ENCODE data around the gene OLFML2B. TPM values are rescaled to one million over a fixed set of nuclear protein-coding genes. Genes with fewer than 3 reads are reported as not detected.

Gene OLFML2B
- total RNA-seq, 1 experiment from 2014 or later: not detected

- POLR2A ChIA-PET (ENCODE audit: unreplicated experiment): interaction anchor here (0.6 kb wide), 1 partner anchor 85 kb away, joined by 14 read pairs; no protein-coding TSS in a partner anchor
- H3K4me2 ChIP-seq: peak overlapping the region; percentile 65; the same call in 1 of the 2 replicates
- no peaks in the 10 kb centered on the region; the same call in 1 of the 2 replicates for H3K27me3 ChIP-seq (ENCODE audit: insufficient read depth, low read depth)
- no peak overlapping the region for H3K4me3 ChIP-seq
- no peaks in the 10 kb centered on the region for H3K36me3 ChIP-seq (ENCODE audit: low read depth)
- BruUV-seq (replicated peaks): no TSS peak
- CTCF ChIA-PET: no interaction called here
- intact Hi-C loops (cut with micrococcal nuclease; ENCODE audit: unreplicated experiment): no loop called here
- H3K9me3 ChIP-seq (ENCODE audit: insufficient read depth, low read depth): no peaks in the 10 kb centered on the region
- no peaks in the 10 kb centered on the region for H4K20me1 ChIP-seq (ENCODE audit: insufficient read depth)
- TF ChIP-seq CTCF (conservative IDR thresholded peaks at IDR 0.05): no peak
- no peak for TF ChIP-seq EZH2 (IDR thresholded peaks at IDR 0.05; ENCODE audit: low read depth)
- no peak overlapping the region for H3K27ac ChIP-seq
- H3F3A ChIP-seq (ENCODE audit: insufficient read depth, low read depth): 0 out of 2 replicates have a peak, but pooled peaks cover 3% of the 10 kb centered on the region
- no peak for DNase-seq
- peaks cover 14% of the 10 kb centered on the region for H3K4me1 ChIP-seq (replicated peaks; ENCODE audit: insufficient read depth)
- H3K9me2 ChIP-seq (ENCODE audit: insufficient read depth): no peaks in the 10 kb centered on the region
- no peak overlapping the region for H2AFZ ChIP-seq
- H3K79me2 ChIP-seq (ENCODE audit: low read depth): no peaks in the 10 kb centered on the region
Observed at GRCh38 chr1:162004441-162004950, 19.2 kb downstream of the OLFML2B start.

GRCh38 chr1:162003830-162004215 is 19.8 kb downstream of the OLFML2B start:
- ChIA-PET POLR2A (ENCODE audit: unreplicated experiment) (interaction anchor here (0.6 kb wide), 1 partner anchor 86 kb away, joined by 14 read pairs; no protein-coding TSS in a partner anchor), CTCF (no interaction called here)
- Histone ChIP-seq H3K27ac (no peak overlapping the region), H2AFZ (0 out of 2 replicates have a peak overlapping the region, but pooled peaks have one; percentile 35), H3K36me3 (ENCODE audit: low read depth) (no peaks in the 10 kb centered on the region), H3K79me2 (ENCODE audit: low read depth) (no peaks in the 10 kb centered on the region), H3K9me2 (ENCODE audit: insufficient read depth) (no peaks in the 10 kb centered on the region), H3K27me3 (ENCODE audit: insufficient read depth, low read depth) (no peaks in the 10 kb centered on the region; the same call in 1 of the 2 replicates), H3F3A (ENCODE audit: insufficient read depth, low read depth) (0 out of 2 replicates have a peak, but pooled peaks cover 3% of the 10 kb centered on the region), H4K20me1 (ENCODE audit: insufficient read depth) (no peaks in the 10 kb centered on the region), H3K9me3 (ENCODE audit: insufficient read depth, low read depth) (no peaks in the 10 kb centered on the region), H3K4me1 (replicated peaks; ENCODE audit: insufficient read depth) (peaks cover 20% of the 10 kb centered on the region), H3K4me2 (peak overlapping the region; percentile 65), H3K4me3 (no peak overlapping the region)
- intact Hi-C loops (cut with micrococcal nuclease; ENCODE audit: unreplicated experiment): no loop called here
- no TSS peak for BruUV-seq (replicated peaks)
- DNase-seq: peak; percentile 24 to 60
- TF ChIP-seq CTCF (conservative IDR thresholded peaks at IDR 0.05) (no peak), EZH2 (IDR thresholded peaks at IDR 0.05; ENCODE audit: low read depth) (no peak)

GRCh38 chr1:162003061-162003829 is 20.4 kb downstream of the OLFML2B start:
- CTCF ChIA-PET: no interaction called here
- TF ChIP-seq EZH2 (IDR thresholded peaks at IDR 0.05; ENCODE audit: low read depth): no peak
- TF ChIP-seq CTCF (conservative IDR thresholded peaks at IDR 0.05): no peak
- H3K4me3 ChIP-seq: no peak overlapping the region
- no peaks in the 10 kb centered on the region for H3K9me3 ChIP-seq (ENCODE audit: insufficient read depth, low read depth)
- H2AFZ ChIP-seq: 0 out of 2 replicates have a peak overlapping the region, but pooled peaks have one; percentile 35
- H3K4me2 ChIP-seq: peak overlapping the region; percentile 65
- BruUV-seq (replicated peaks): no TSS peak
- no peaks in the 10 kb centered on the region for H3K9me2 ChIP-seq (ENCODE audit: insufficient read depth)
- H3K4me1 ChIP-seq (replicated peaks; ENCODE audit: insufficient read depth): peaks cover 24% of the 10 kb centered on the region
- H3K36me3 ChIP-seq (ENCODE audit: low read depth): no peaks in the 10 kb centered on the region
- no peaks in the 10 kb centered on the region for H4K20me1 ChIP-seq (ENCODE audit: insufficient read depth)
- intact Hi-C loops (cut with micrococcal nuclease; ENCODE audit: unreplicated experiment): no loop called here
- POLR2A ChIA-PET (ENCODE audit: unreplicated experiment): no interaction called here
- no peak for DNase-seq
- no peaks in the 10 kb centered on the region; the same call in 1 of the 2 replicates for H3K27me3 ChIP-seq (ENCODE audit: insufficient read depth, low read depth)
- no peaks in the 10 kb centered on the region for H3K79me2 ChIP-seq (ENCODE audit: low read depth)
- H3K27ac ChIP-seq: no peak overlapping the region
- 0 out of 2 replicates have a peak, but pooled peaks cover 3% of the 10 kb centered on the region for H3F3A ChIP-seq (ENCODE audit: insufficient read depth, low read depth)

All from PC-9 (cell line).